T-cell (primary cell): ENCODE data around the gene TAGLN3. TPM values are rescaled to one million over a fixed set of nuclear protein-coding genes. Genes with fewer than 3 reads are reported as not detected.

Experiments used
- ATAC-seq, 4 experiments: fragments of 200-7000 bp in 3 of 4; fragments of 150-1000 bp in 1 of 4; cut with Tn5 transposase; replicated peaks in 1 of 4; 1 replicate in 3 of 4; 2 replicates in 1 of 4; pipeline ENCODE4 v1.10.0; 2021; ENCODE audit warnings: moderate library complexity in 3 of 4, mild to moderate bottlenecking in 2 of 4, moderate number of reproducible peaks in 1 of 4
- CTCF ChIA-PET, 2 donors: fragments of 300-600 bp; sonication (Branson Sonifier 250); formaldehyde crosslinking; loops; one replicate each; lab custom pipeline; 2022; ENCODE audit warnings: antibody characterized with exemption in 2 of 2; lab: Charles Lee
- POLR2A ChIA-PET, 2 donors: fragments of 300-600 bp; sonication (Branson Sonifier 250); formaldehyde crosslinking; loops; one replicate each; lab custom pipeline; 2022; ENCODE audit warnings: antibody characterized with exemption in 2 of 2; lab: Charles Lee
- DNase-seq, 35 experiments: peaks; one replicate each; pipeline versions ENCODE4 v3.0.0 to v3.0.0-alpha.2; 2013 to 2023
- H3K27ac ChIP-seq: one replicate; pipeline ENCODE4 v1.5.1; 2013; ENCODE audit warnings: low read length
- H3K27me3 ChIP-seq, 2 experiments: replicated peaks in 1 of 2; 1 replicate in 1 of 2; 2 replicates in 1 of 2; pipeline versions ENCODE4 v1.6.1 to v1.7.0; 2013; ENCODE audit warnings: low read length in 1 of 2, mixed read lengths in 1 of 2; ENCODE audit not compliant: control insufficient read depth in 2 of 2, insufficient read depth in 2 of 2; ENCODE audit errors: extremely low read depth in 1 of 2
- H3K36me3 ChIP-seq, 2 donors: 1 replicate in 1 of 2; 2 replicates in 1 of 2; pipeline versions ENCODE4 v1.6.1 to v1.7.0; 2013; ENCODE audit warnings: low read length in 1 of 2; ENCODE audit not compliant: control insufficient read depth in 2 of 2, insufficient read depth in 1 of 2; ENCODE audit errors: extremely low read depth in 1 of 2
- H3K4me1 ChIP-seq, 2 experiments: 1 replicate in 1 of 2; 2 replicates in 1 of 2; pipeline versions ENCODE4 v1.6.1 to v1.7.0; 2013; ENCODE audit warnings: low read length in 2 of 2, mixed read lengths in 1 of 2; ENCODE audit not compliant: insufficient read depth in 2 of 2, control insufficient read depth in 1 of 2; ENCODE audit errors: extremely low read depth in 1 of 2
- H3K4me3 ChIP-seq, 2 donors: 1 replicate in 1 of 2; 2 replicates in 1 of 2; pipeline versions ENCODE4 v1.5.1 to v1.7.0; 2013; ENCODE audit warnings: mild to moderate bottlenecking in 2 of 2, low read length in 1 of 2, moderate library complexity in 1 of 2; ENCODE audit not compliant: control insufficient read depth in 1 of 2; ENCODE audit errors: extremely low read depth in 1 of 2
- H3K9me3 ChIP-seq: 2 replicates; pipeline ENCODE4 v1.7.0; 2013
- H3K27ac Mint-ChIP-seq, 2 donors: one replicate each; pipeline ENCODE4 v1.8.0; 2020 to 2021; ENCODE audit warnings: mild to moderate bottlenecking in 2 of 2, mixed read lengths in 2 of 2
- H3K27me3 Mint-ChIP-seq, 2 donors: one replicate each; pipeline ENCODE4 v1.8.0; 2021 to 2022; ENCODE audit warnings: mixed read lengths in 2 of 2
- H3K36me3 Mint-ChIP-seq: one replicate; pipeline ENCODE4 v1.8.0; 2021; ENCODE audit warnings: mixed read lengths
- H3K4me1 Mint-ChIP-seq, 3 donors: one replicate each; pipeline ENCODE4 v1.8.0; 2020 to 2022; ENCODE audit warnings: mixed read lengths in 3 of 3, mild to moderate bottlenecking in 1 of 3
- H3K4me3 Mint-ChIP-seq, 3 donors: one replicate each; pipeline ENCODE4 v1.8.0; 2020 to 2022; ENCODE audit warnings: mild to moderate bottlenecking in 3 of 3, mixed read lengths in 3 of 3, moderate library complexity in 3 of 3
- H3K9me3 Mint-ChIP-seq, 3 donors: one replicate each; pipeline ENCODE4 v1.8.0; 2020 to 2022; ENCODE audit warnings: mixed read lengths in 3 of 3
- WGBS: methylation state at CpG from one replicate; pipeline ENCODE4 v1.1.5; 2013; ENCODE audit warnings: missing lambda C conversion rate; ENCODE audit not compliant: insufficient coverage; 5-methylcytosine and 5-hydroxymethylcytosine counted together
- total RNA-seq, 35 experiments: library from RNA in 6 of 35; stranded (reverse) in 6 of 35; fragments of 120-200 nt in 1 of 35; gene quantifications; one replicate each; pipeline versions ENCODE4 v1.2.1 to v1.2.4 and lab custom pipeline; 2013 to 2026

TAGLN3 gene
- total RNA-seq, 5 donors from 2014 or later (not counting 1 experiment from before 2014, with no cell fraction given) = not detected

GRCh38 chr3:112053229-112053628 lies 54.5 kb downstream of the TAGLN3 start:
- peaks cover 0 to 8% (median 5%) of the 10 kb centered on the region in 3 donors for H3K4me1 Mint-ChIP-seq
- ChIA-PET POLR2A (interaction anchor here in 1 of 2 donors (0.6 to 0.7 kb wide), 2 partner anchors 74 to 342 kb away, joined by 3 read pairs; partner anchors contain the start of gene ABHD10), CTCF (interaction anchor here in 1 of 2 donors (1.5 kb wide), 1 partner anchor 9 kb away, joined by 4 read pairs; no protein-coding TSS in a partner anchor)
- DNase-seq (no peak), ATAC-seq (no peak)
- Histone ChIP-seq H3K27ac (no peak overlapping the region), H3K36me3 (no peaks in the 10 kb centered on the region), H3K27me3 (no peaks in the 10 kb centered on the region), H3K9me3 (no peaks in the 10 kb centered on the region), H3K4me3 (no peak overlapping the region), H3K4me1 (peaks cover 0 to 3% of the 10 kb centered on the region in 2 experiments)
- no peak overlapping the region for H3K27ac Mint-ChIP-seq
- WGBS = no CpG with 5 or more reads among the region's 1 CpG
- peaks cover 2 to 3% of the 10 kb centered on the region in 2 donors for H3K27me3 Mint-ChIP-seq
- no peaks in the 10 kb centered on the region for H3K36me3 Mint-ChIP-seq
- no peak overlapping the region for H3K4me3 Mint-ChIP-seq
- H3K9me3 Mint-ChIP-seq = no peaks in the 10 kb centered on the region

GRCh38 chr3:112056451-112056929 lies 57.8 kb downstream of the TAGLN3 start:
- no peak overlapping the region for H3K27ac Mint-ChIP-seq
- peaks cover 0 to 8% (median 5%) of the 10 kb centered on the region in 3 donors for H3K4me1 Mint-ChIP-seq
- Histone ChIP-seq H3K9me3 (no peaks in the 10 kb centered on the region), H3K36me3 (no peaks in the 10 kb centered on the region), H3K4me3 (no peak overlapping the region), H3K4me1 (peaks cover 0 to 3% of the 10 kb centered on the region in 2 experiments), H3K27me3 (no peaks in the 10 kb centered on the region), H3K27ac (no peak overlapping the region)
- POLR2A ChIA-PET = no interaction called here
- no peaks in the 10 kb centered on the region for H3K36me3 Mint-ChIP-seq
- peaks cover 0 to 4% (median 4%) of the 10 kb centered on the region in 3 donors for H3K9me3 Mint-ChIP-seq
- 17% methylated on average over 1 of the region's 6 CpGs for WGBS
- H3K4me3 Mint-ChIP-seq = no peak overlapping the region
- CTCF ChIA-PET = no interaction called here
- ATAC-seq = no peak
- peaks cover 2 to 3% of the 10 kb centered on the region in 2 donors for H3K27me3 Mint-ChIP-seq
- no peak for DNase-seq

DNA sequence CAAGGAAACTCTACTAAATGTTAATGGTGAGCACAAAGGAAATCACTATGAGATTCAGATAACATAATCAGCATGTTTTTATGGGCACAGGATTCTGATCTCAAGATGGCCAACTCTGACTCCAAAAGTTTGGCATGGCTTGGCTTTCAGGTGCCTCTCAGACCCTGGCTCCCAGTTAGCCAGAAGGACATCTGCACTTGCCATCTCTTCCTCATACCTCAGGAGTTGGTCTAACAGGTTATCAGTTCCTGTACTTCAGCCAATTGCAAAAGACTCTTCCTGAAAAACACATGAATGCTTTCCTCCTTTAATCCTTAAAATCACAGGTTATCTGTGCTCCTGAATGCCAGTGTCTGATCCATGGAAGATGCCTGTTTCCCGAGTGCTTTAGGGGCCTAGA lies 60.8 kb downstream of the TAGLN3 start:
- no peak for ATAC-seq
- H3K27me3 ChIP-seq = no peaks in the 10 kb centered on the region
- H3K4me1 ChIP-seq = peaks cover 0 to 3% of the 10 kb centered on the region in 2 experiments
- H3K4me3 Mint-ChIP-seq = no peak overlapping the region
- H3K4me3 ChIP-seq = no peak overlapping the region
- DNase-seq = no peak
- peaks cover 0 to 4% (median 4%) of the 10 kb centered on the region in 3 donors for H3K9me3 Mint-ChIP-seq
- H3K36me3 ChIP-seq = no peaks in the 10 kb centered on the region
- no peak overlapping the region for H3K27ac ChIP-seq
- ChIA-PET POLR2A (no interaction called here), CTCF (no interaction called here)
- no peaks in the 10 kb centered on the region for H3K9me3 ChIP-seq
- no peaks in the 10 kb centered on the region for H3K36me3 Mint-ChIP-seq
- 80% methylated on average over 1 of the region's 1 CpG for WGBS
- peaks cover 0 to 3% of the 10 kb centered on the region in 2 donors for H3K27me3 Mint-ChIP-seq
- H3K4me1 Mint-ChIP-seq = peaks cover 0 to 8% (median 5%) of the 10 kb centered on the region in 3 donors
- no peak overlapping the region for H3K27ac Mint-ChIP-seq

DNA sequence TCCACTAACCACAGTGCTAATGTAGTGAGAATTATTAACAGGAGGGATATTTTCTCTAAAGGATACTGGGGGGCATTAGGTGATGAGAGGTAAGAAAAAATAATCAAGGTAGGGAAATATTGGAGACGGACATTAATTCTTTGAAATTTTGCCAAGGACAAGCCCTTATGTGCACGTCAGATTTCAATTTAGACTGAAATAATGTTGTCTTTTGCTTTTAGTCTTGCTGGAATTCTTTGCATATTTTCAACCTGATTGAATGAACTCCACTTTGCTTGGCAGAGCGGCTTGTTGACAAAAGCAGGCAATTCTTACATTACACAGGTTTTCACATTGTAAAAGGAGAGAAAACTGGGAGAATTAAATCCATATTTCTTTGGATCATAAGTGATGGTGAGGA lies 62.4 kb downstream of the TAGLN3 start:
- no peaks in the 10 kb centered on the region for H3K36me3 ChIP-seq
- no peak overlapping the region for H3K27ac ChIP-seq
- no peak overlapping the region for H3K4me3 Mint-ChIP-seq
- no peaks in the 10 kb centered on the region for H3K36me3 Mint-ChIP-seq
- ChIA-PET CTCF (no interaction called here), POLR2A (no interaction called here)
- H3K27me3 Mint-ChIP-seq = peaks cover 0 to 3% of the 10 kb centered on the region in 2 donors
- H3K4me1 ChIP-seq = peaks cover 0 to 3% of the 10 kb centered on the region in 2 experiments
- H3K9me3 ChIP-seq = no peaks in the 10 kb centered on the region
- H3K27me3 ChIP-seq = peaks cover 0 to under 1% of the 10 kb centered on the region in 2 experiments
- H3K9me3 Mint-ChIP-seq = peaks cover 0 to 4% (median 4%) of the 10 kb centered on the region in 3 donors
- no peak overlapping the region for H3K4me3 ChIP-seq
- peaks cover 0 to 8% (median 5%) of the 10 kb centered on the region in 3 donors for H3K4me1 Mint-ChIP-seq
- DNase-seq (no peak), ATAC-seq (no peak)
- WGBS = 51% methylated on average over 3 of the region's 3 CpGs
- H3K27ac Mint-ChIP-seq = no peak overlapping the region

Other genes with a start within 250 kb of the TAGLN3 start
- gene PHLDB2, start 139.7 kb upstream of the TAGLN3 start, total RNA-seq = 10 to 100 TPM in 1 of 5 donors, 1 to 10 TPM in 4; 2.0 to 12.1 (median 3.9) TPM
- gene ABHD10, start 19.9 kb upstream of the TAGLN3 start, total RNA-seq = 10 to 100 TPM; 18.3 to 31.8 (median 28.1) TPM
- under 1 TPM in 1 of 5 donors, not detected in 4; 0.10 TPM for gene TMPRSS7, start 35.8 kb downstream of the TAGLN3 start, total RNA-seq
- 1 to 10 TPM in 4 of 5 donors, under 1 TPM in 1; 0.95 to 2.2 (median 1.5) TPM for gene C3orf52, start 87.5 kb downstream of the TAGLN3 start, total RNA-seq
- 10 to 100 TPM; 15.8 to 21.6 (median 18.2) TPM for gene GCSAM, start 134.3 kb downstream of the TAGLN3 start, total RNA-seq